Forelimb muscle (tissue), 1 donor: Measurements from ENCODE around the gene NEO1. TPM values are rescaled to one million over a fixed set of nuclear protein-coding genes. Genes with fewer than 3 reads are reported as not detected.
A peak's percentile ranks its signal among the peaks of the same experiment; 100 is the strongest.
"Not testable (repeated sequence)": the region's sequence is repeated elsewhere in the genome, so short reads cannot be mapped to it uniquely, and the experiment has no call there.

Source experiments
- DNase-seq: peaks from one replicate; pipeline ENCODE4 v3.0.0-alpha.2; 2013; ENCODE audit warnings: low read depth
- polyA plus RNA-seq: library from polyadenylated mRNA; unstranded; fragments of 120-200 nt; gene quantifications from one replicate; pipeline ENCODE4 v1.2.1, GENCODE V29; 2013; ENCODE audit not compliant: insufficient read length

Gene NEO1
- polyA plus RNA-seq, 1 donor, result 44.9 TPM

- no peak for DNase-seq
These were observed 206.2 kb downstream of the NEO1 start for GRCh38 chr15:73258271-73259108.

GRCh38 chr15:73264881-73265280 is 212.6 kb downstream of the NEO1 start:
- no peak for DNase-seq

- DNase-seq, result no peak
These were observed 213.4 kb downstream of the NEO1 start for GRCh38 chr15:73265536-73266153.

- no peak for DNase-seq
These were observed 216.2 kb downstream of the NEO1 start for GRCh38 chr15:73268457-73268856.

GRCh38 chr15:73270366-73271097 is 218.3 kb downstream of the NEO1 start:
- no peak for DNase-seq

- peak; percentile 28 for DNase-seq
These were observed 221.1 kb downstream of the NEO1 start for GRCh38 chr15:73273181-73274002.

- DNase-seq, result no peak
These were observed 223.6 kb downstream of the NEO1 start for GRCh38 chr15:73275862-73276261.

- DNase-seq, result no peak
These were observed 230.5 kb downstream of the NEO1 start for GRCh38 chr15:73282567-73283365.

- DNase-seq, result no peak
These were observed 231.2 kb downstream of the NEO1 start for GRCh38 chr15:73283366-73283962.

- no peak for DNase-seq
These were observed 231.9 kb downstream of the NEO1 start for GRCh38 chr15:73284090-73284716.

GRCh38 chr15:73286311-73286710 is 234.0 kb downstream of the NEO1 start:
- DNase-seq, result peak; percentile 11

- no peak for DNase-seq
These were observed 234.8 kb downstream of the NEO1 start for GRCh38 chr15:73287019-73287418.

- no peak for DNase-seq
These were observed 239.2 kb downstream of the NEO1 start for GRCh38 chr15:73291441-73291840.

- DNase-seq, result no peak
These were observed 241.5 kb downstream of the NEO1 start for GRCh38 chr15:73293773-73294172.

- DNase-seq, result no peak
These were observed 243.5 kb downstream of the NEO1 start for GRCh38 chr15:73295630-73296286.

GRCh38 chr15:73296609-73297353 is 244.5 kb downstream of the NEO1 start:
- no peak for DNase-seq

GRCh38 chr15:73298522-73299245 is 246.4 kb downstream of the NEO1 start:
- no peak for DNase-seq

- DNase-seq, result not testable (repeated sequence)
These were observed 248.0 kb downstream of the NEO1 start for GRCh38 chr15:73300286-73300685.
